HG03439 (cell line): ENCODE data around the gene EBF3.

Experiments
- ATAC-seq: cut with Tn5 transposase; IDR thresholded peaks from one replicate; pipeline ENCODE4 v1.9.1; 2021; ENCODE audit warnings: mild to moderate bottlenecking, moderate library complexity; ENCODE audit not compliant: unreplicated experiment

EBF3 gene

DNA sequence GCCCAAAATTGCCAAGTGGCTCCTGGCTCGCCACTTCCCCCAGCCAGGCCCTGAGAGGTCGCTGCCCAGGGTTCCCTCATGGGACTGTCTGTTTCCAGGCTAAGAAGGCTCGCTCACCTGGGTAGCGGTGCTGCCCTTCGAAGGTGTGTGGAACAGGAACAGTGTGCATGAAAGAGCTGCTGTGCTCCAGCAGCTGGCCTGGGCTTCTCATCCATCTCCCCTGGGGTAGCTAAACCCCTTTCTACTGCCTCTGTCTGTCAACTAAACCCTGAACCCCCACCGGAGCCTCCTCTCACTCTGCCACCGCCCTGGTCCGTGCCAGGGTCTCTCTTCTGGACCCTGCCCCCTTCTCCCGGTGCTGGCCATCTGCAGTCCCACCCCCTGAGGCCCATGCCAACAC lies 152.9 kb downstream of the EBF3 start:
- ATAC-seq: no peak

DNA sequence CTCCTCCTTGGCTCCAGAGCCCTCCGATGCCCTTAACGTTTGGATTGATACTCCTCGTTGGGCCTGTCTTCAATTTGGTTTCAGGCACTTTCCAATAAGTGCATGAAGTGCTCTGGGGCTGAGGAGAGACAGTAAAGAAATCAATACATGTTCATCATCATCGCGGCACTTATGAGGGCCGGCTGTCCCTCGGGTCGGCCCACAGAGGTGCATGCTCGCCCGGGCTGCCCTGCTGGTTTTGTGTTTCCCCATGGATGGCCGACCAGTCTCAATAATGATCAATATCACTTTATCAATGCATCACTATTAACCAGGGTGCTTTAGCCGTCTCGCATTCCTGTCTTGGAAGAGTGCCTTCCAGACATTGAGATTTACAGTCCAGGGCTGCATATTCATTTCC lies 154.2 kb downstream of the EBF3 start:
- no peak for ATAC-seq

DNA sequence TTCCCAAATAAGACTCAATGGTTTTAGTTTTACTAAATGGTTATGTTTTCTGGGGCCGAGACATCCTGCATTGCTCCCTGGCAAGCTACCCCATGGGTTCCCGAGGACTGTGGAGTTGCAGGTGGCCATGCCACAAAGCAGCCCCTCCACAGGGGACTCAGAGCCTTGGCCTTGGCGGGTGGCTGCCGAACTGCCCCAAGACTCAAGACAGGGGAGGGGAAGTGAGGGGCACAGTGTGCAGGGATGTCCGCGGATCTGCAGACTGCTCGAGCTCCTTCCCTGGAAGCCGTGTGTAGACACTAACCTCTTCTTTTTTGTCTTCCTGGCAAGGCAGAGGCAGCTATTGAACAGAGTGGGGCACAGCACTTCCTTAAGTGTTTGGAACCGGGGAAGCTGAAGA lies 154.6 kb downstream of the EBF3 start:
- no peak for ATAC-seq

DNA sequence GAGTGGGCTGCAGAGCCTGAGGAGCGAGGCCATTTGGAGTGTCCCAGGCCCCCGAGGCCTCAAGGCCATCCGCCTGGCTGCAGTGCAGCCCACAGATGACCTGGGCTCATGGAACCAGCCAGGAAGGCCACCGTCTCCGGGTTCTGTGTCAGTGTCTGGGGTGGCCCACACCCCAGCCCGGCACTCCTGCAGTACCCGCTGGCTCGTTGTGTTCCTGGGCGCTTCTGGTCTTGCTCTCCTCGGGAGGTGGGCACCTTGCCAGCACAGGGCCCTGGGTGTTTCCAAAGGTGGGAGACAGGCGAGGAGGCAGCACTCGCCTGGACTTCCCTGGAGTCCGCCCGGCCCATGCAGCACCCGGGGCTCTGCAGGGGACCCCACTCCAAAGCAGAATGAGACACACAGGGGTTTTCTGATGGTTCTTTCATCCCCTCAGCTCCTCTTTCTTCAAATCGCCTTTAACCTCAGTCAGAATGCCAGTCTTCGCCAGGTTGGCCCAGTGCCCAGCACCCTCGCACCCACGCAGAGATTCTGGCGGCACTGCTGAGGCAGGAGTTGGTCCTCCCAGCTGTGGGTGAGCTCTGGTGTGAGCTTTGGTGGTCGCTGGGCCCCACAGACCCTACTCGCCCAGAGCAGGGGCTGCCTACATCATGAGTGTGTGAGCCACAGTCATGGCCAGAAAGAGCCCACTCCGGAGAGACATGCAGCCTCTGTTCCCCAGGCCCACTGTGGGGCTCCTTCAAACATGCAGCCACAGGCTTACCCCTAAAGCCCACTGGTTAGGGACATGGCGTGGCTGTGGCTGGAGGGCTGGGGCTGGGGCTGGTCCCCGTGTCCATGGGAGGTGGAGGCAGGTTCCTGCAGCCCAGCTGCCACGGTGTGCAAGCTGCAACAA lies 155.7 kb downstream of the EBF3 start:
- ATAC-seq: no peak

DNA sequence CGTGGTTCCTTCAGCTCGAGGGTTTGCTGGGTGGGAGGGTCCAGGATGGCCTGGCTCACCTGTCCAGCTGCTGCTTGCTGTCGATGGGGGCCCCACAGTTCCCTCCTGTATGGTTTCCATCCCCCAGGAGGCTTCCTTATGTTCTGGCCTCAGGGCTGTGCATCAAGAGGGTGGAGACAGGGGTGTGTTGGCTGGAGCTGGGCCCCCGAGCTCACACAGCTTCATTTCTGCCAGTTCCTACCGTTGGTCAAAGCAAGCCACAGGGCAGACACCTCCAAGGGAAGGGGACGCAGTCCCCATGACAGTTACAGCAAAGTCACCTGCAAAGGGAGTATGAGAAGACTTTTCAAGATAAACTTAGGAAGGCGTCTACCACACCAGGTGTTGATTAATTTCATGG lies 156.9 kb downstream of the EBF3 start:
- ATAC-seq: no peak

DNA sequence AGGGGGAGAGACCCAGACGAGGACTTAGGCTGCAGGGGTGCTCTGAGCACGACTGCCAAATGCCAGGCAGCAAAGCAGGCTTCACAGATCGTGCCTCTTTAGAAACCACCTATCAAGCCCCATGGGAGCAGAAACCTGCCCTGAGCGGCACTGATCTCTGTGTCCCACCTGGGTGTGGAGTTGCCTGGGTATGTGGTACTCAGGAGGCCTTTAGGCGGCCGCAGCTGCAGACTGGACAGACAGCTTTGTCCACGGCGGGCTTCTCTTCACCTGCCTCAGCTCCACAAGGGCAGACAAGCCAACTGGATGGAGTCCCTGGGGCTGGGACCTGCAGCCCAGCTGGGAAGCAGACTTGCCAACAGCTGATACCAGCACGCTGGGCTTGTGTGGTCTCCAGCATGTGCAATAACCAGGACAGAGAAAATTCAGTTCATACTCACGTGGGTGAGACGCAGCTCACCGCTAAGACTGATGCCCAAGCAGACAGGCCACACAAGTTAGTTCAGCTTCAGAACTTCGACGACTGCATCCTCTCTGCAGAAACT lies 163.2 kb downstream of the EBF3 start:
- no peak for ATAC-seq

DNA sequence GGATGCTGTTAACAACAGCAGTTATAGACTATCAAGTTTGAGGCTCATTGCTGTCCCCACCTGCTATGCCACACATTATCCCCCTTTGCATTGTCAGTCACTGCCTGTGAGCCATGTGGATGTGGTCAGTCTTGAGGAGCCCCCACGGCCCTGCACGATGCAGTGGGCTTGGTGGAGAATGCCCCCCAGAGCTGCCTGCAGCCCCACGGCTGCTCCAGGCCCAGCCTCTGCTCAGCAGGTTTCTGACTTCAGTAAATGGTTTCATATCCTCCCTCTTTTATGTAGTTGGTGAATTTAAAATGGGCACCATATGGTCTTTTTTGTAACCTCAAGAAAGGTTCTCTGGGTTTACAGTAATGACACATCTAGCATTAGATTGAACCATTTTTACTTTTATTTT lies 164.1 kb downstream of the EBF3 start:
- ATAC-seq: no peak

DNA sequence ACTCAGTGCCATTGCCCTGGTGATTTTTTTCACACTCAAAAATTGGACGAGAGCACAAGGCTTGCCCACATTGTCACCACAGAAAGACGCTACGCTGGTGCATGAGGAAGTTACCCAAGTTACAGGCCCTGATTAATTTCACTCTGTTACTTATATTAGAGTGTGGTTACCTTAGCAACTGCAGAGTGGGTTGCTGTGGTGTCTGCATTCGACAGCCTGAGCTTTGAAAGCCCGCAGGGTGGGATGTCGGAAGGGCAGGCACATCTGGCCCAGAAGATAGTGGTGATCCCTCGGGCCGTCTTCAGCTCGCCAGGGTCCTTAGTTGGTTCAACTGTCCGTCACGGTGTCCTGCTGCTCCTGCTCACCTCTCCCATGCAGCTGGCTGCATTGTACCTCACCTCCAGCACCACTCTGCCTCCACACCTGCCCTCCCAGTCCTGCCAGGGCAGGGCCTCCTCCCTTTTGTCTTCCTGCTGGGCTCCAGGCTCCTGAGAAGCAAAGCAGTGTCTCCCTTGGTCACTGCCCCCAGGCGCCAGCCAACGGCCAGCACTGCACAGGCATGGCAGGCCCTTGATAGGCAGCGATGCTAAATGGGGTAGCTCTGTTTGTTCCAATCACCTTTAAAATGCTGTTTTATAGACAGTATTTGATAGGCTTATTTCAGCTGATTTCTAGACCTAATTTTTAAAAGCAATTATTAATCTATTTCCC lies 167.2 kb downstream of the EBF3 start:
- ATAC-seq: no peak

DNA sequence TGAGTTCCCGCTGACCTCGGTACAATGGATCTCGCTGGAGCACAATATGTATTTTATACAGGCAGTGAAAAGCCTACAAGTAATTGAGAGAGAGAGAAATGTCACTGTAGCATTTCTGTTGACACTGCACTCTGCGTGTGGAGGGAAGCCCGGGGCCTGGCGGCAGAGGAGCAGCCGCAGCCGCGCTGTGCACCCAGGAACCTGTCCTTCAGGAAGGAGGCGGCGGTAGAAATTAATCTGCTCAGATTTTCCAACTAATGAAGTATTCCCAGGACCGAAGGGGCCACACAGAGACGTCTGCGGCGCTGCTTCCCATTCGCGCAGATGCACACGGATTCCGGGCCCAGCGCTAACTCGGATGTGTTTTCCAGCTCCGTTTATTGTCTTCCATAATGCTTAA lies 170.1 kb downstream of the EBF3 start:
- no peak for ATAC-seq

DNA sequence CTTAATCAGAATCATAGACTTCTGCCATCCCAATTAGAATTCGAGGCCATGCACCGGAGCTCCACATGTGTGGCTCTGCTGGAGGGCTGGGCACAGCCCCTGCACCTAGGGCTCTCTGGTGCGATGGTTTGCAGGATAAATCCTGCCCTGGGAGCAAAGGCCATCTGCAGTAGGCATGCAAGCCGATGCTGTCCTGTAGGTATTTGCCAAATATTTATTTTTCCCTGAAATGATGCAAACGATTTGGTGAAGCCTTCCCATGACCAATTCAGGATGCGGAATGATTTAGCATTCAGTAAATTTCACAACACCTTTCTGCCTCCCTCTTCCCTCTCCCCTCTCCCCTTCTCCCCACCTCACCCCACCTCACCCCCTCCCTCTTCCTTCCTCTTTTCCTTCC lies 170.6 kb downstream of the EBF3 start:
- no peak for ATAC-seq

DNA sequence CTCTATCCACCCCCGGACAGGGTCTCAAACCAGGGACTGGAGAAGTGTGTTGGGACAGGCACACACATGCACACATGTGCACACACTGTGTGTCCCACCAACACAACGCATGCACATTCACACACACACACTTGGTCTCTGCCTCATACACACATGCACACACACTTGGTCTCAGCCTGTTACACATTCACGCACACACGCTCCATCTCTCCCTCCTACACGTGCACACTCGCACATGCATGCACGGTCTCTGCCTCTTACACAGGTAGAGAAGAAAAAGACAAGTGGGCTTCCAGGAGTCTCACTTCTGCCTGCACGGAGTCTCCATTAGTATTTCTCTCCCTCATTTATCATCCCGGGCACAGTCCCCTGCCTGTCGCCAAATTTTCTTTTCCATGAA lies 171.2 kb downstream of the EBF3 start:
- no peak for ATAC-seq

DNA sequence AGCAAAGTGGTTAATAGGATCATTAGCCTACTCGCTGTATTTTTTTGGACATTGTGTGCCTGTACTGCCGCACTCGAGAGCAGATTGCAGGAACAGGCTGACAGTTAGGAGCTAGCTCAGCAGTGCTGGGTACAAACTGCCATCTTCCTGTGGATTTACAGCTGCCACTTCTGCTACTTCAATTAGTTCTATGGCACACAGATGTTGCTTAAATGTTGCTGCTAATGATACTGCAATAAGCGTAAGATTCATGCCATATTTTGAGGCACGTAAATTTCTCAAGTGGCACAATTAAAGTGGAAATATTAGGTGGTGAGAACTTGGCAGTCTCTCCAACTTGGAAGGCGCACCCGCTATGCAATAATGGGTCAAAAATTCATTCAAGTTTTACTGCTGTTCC lies 171.9 kb downstream of the EBF3 start:
- no peak for ATAC-seq

DNA sequence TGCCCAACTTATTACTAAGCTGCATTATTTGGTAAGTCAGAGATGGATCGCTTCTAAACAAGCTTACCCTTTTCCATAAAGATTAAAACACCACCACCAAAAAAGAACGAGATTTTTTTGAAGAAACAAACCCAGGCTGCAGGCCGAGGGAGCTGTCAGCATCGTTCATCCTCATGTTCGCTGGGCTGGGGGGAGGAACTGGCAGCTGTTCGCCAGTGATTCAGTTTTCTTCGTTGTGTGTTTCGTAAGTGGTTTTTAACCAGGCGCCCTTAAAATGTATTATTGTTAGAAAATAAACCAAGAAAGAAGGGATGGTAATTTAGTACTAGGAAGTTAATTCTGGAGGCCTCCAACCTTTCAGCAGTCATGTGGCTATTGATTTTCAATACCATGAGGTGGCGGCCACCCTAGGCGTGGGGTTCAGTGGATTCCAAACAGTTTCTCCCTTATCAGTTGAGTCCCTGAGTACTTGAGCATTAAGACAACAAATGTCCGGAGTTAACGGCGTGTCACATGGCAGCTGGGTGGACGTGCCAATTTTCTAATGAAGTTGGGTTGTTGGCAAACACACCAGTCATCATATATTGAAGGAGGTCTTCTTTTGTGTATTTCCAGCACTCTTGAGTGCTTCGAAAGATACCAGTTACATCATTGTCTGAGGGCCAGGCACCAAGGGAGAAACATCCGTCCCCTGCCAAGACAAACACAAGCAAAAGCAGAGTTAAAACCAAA lies 173.2 kb downstream of the EBF3 start:
- no peak for ATAC-seq

DNA sequence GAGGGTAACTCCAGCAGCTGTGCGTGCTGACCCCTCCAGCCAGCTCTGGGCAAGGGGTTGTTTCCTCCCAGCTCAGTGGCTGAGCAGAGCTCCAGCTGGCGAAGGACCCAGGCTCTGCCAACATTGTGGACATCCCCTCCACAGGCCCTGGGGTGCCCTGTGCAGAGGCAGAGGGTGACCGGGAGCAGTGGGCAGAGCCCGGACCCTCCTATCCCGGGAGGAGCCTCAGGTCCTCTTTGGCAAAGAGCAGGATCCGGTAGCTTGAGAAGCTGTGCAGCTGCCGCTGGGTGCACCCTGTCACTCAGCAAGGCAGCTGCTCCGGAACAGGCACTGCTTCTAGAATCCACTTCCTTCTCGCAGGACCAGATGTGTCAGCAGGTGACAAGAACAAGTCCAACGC lies 175.9 kb downstream of the EBF3 start:
- no peak for ATAC-seq

DNA sequence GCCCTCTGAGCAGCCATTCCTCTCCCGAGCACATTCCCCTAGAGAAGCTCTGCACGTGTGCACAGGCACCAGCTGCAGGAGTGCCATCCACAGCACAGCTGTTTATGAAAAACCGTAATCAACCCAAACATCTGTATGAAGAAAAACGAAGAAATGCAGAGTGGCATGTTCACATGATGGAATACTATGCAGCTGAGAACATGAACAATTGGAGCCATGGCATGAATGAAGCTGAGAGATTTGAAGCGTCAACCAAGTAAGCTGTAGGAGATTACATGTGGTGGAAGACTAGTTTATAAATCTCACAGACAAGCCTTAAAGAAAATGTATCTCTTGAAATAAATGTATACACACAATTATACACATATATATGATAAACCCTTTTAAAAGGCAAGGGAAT lies 176.5 kb downstream of the EBF3 start:
- ATAC-seq: no peak

DNA sequence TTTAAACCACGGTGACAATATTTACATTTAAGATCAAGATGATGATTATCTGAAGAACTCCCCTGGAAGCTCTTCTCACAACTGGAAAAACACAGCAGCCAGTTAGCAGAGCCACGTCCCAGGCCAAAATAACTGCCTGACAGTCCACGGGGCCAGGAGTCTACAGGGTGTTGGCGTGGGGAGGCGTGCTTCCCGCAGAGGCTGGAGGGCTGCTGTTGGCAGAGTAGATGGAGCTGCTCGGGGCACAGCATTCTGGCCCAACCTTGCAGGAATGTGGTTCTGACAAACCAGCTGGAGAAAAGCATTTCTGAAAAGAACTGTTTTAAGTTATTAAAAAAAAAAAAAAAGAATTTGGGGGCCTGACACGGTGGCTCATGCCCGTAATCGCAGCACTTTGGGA lies 177.9 kb downstream of the EBF3 start:
- ATAC-seq: no peak

DNA sequence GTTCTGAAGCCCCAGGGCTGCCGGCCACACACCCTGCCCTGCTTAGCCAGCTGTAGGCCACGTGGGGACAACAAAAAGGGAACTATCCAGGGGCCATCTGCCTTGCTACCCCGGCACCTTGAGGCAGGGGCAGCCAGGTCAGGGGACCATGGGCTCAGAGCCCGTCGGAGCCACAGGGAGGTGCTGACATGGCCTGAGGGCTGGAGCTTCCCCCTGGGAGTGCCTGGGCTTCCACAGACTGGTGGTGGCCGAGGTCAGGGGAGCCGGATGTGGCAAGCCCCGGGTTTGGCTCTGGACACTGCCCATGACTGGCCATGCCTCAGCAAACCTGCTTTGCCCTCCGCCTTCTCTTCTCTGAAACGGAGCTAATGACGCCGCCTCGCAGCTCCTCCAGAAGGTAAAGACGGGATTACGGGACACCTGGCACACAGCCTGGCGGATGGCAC lies 178.5 kb downstream of the EBF3 start:
- no peak for ATAC-seq
